HepG2 (cell line): ENCODE measurements around the gene GPATCH2. TPM values are rescaled to one million over a fixed set of nuclear protein-coding genes. Genes with fewer than 3 reads are reported as not detected.
A peak's percentile ranks its signal among the peaks of the same experiment; 100 is the strongest.

ENCODE experiments used
- CBX1 ChIP-seq: IDR thresholded peaks from one replicate; pipeline ENCODE4 v1.6.1; 2016; ENCODE audit warnings: antibody characterized with exemption, low read depth
- CC2D1A ChIP-seq: sonication (generic); formaldehyde crosslinking; IDR thresholded peaks from 2 replicates; pipeline ENCODE4 v1.8.1; 2023; ENCODE audit warnings: mild to moderate bottlenecking, missing genetic modification reagents
- CENPX ChIP-seq: sonication (generic); formaldehyde crosslinking; IDR thresholded peaks from 2 replicates; pipeline ENCODE4 v1.9.0; 2021; ENCODE audit warnings: mild to moderate bottlenecking, missing genetic modification reagents, moderate library complexity
- MAF1 ChIP-seq: sonication (generic); formaldehyde crosslinking; IDR thresholded peaks from 2 replicates; pipeline ENCODE4 v1.5.0; 2020; ENCODE audit warnings: missing genetic modification reagents, borderline replicate concordance
- SALL2 ChIP-seq: sonication (generic); formaldehyde crosslinking; IDR thresholded peaks from 2 replicates; pipeline ENCODE4 v1.8.1; 2023; ENCODE audit warnings: mild to moderate bottlenecking, missing genetic modification reagents, inconsistent platforms
- TOPORS ChIP-seq: sonication (generic); formaldehyde crosslinking; IDR thresholded peaks from 2 replicates; pipeline ENCODE4 v1.8.0; 2023; ENCODE audit warnings: mild to moderate bottlenecking, missing genetic modification reagents
- ZBTB20 ChIP-seq: sonication (generic); formaldehyde crosslinking; IDR thresholded peaks from 2 replicates; pipeline ENCODE4 v1.8.1; 2023; ENCODE audit warnings: missing genetic modification reagents, low read depth, mild to moderate bottlenecking, borderline replicate concordance
- ZFP82 ChIP-seq: sonication (generic); formaldehyde crosslinking; IDR thresholded peaks from 2 replicates; pipeline ENCODE4 v1.5.1; 2020; ENCODE audit warnings: mild to moderate bottlenecking, missing genetic modification reagents, borderline replicate concordance
- ZFP90 ChIP-seq: sonication (generic); formaldehyde crosslinking; IDR thresholded peaks from 2 replicates; pipeline ENCODE4 v1.8.0; 2022; ENCODE audit warnings: missing genetic modification reagents, mild to moderate bottlenecking, inconsistent platforms, borderline replicate concordance
- ZFX ChIP-seq: sonication (generic); formaldehyde crosslinking; IDR thresholded peaks from 2 replicates; pipeline ENCODE4 v1.4.0; 2020; ENCODE audit warnings: mild to moderate bottlenecking, low read depth, missing genetic modification reagents, moderate library complexity
- ZZZ3 ChIP-seq: sonication (generic); formaldehyde crosslinking; IDR thresholded peaks from 2 replicates; pipeline ENCODE4 v1.4.0; 2020; ENCODE audit warnings: missing genetic modification reagents, mild to moderate bottlenecking, borderline replicate concordance
- polyA plus RNA-seq, 8 experiments: library from polyadenylated mRNA; depleted of rRNA in 3 of 8; stranded (reverse) in 7 of 8; unstranded in 1 of 8; fragments of >200 nt; fragmentation: Illumina TruSeq in 4 of 8; extraction: Trizol in 4 of 8; gene quantifications; 2 replicates each; pipeline versions ENCODE4 v1.2.1 to v1.2.3, GENCODE V29; 2011 to 2016; ENCODE audit warnings: low read depth in 4 of 8, missing spikeins in 1 of 8, mixed read lengths in 1 of 8; ENCODE audit not compliant: insufficient read depth in 1 of 8
- total RNA-seq, 5 experiments: library from RNA; depleted of rRNA; stranded (reverse); fragments of >200 nt; fragmentation: Illumina TruSeq; extraction: Trizol; gene quantifications; 2 replicates each; pipeline ENCODE4 v1.2.3, GENCODE V29; 2016; ENCODE audit warnings: low read depth in 1 of 5
- TF ChIP-seq, protein P1 (sequence below): sonication (generic); formaldehyde crosslinking; IDR thresholded peaks from 2 replicates; pipeline ENCODE4 v1.4.0; 2020; ENCODE audit warnings: mild to moderate bottlenecking, missing genetic modification reagents
- TF ChIP-seq, protein P2 (sequence below): sonication (generic); formaldehyde crosslinking; IDR thresholded peaks from 2 replicates; pipeline ENCODE4 v1.4.0; 2020; ENCODE audit warnings: missing genetic modification reagents

GPATCH2 gene
- total and polyA plus RNA-seq, 2 of the 13 experiments (the other 11 are each of a cell fraction or from before 2014, with no cell fraction given) = 3.5 to 15.7 TPM

DNA sequence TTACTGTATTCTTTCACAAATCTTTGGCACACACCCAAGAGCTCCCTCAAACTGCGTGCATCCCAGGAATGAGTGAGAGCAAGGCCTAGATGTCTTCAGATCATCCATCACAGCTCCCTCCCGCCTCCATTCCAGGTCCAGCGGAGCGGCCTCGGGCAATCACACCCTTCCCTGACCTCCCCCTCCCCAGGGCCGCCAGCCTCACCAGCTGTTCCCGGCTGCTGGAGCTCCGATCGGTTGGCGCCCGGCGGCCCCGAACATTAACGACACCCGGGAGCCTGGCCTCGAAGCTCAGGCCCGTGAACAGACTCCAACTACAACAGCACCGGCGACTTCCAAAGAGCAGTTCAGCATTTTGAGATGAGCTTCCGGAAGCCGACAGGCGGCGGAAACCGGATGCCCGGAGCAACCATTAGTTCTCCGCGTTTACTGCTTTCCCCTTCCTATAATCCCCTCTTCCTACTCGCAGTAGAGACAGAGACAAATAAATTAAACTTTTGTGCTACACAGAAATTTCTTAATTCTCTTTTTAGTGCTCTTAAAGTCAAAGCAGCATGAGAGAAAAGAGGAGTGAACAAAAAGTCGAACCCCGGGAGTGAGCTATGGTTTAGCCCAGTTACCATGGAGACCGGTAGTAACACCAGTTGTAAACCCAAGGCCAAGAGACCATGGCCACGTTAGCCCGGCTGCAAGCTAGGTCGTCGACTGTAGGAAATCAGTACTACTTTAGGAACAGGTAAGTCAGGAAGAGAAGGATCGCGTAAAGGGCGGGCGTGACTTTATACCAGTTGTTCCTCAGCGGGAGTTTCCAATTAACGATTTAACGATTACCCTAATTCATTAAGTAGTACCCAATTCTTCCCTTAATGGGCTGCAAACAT is at the start of gene GPATCH2, which contains the start of gene SPATA17 (continued):
- TF ChIP-seq, protein P1, sequence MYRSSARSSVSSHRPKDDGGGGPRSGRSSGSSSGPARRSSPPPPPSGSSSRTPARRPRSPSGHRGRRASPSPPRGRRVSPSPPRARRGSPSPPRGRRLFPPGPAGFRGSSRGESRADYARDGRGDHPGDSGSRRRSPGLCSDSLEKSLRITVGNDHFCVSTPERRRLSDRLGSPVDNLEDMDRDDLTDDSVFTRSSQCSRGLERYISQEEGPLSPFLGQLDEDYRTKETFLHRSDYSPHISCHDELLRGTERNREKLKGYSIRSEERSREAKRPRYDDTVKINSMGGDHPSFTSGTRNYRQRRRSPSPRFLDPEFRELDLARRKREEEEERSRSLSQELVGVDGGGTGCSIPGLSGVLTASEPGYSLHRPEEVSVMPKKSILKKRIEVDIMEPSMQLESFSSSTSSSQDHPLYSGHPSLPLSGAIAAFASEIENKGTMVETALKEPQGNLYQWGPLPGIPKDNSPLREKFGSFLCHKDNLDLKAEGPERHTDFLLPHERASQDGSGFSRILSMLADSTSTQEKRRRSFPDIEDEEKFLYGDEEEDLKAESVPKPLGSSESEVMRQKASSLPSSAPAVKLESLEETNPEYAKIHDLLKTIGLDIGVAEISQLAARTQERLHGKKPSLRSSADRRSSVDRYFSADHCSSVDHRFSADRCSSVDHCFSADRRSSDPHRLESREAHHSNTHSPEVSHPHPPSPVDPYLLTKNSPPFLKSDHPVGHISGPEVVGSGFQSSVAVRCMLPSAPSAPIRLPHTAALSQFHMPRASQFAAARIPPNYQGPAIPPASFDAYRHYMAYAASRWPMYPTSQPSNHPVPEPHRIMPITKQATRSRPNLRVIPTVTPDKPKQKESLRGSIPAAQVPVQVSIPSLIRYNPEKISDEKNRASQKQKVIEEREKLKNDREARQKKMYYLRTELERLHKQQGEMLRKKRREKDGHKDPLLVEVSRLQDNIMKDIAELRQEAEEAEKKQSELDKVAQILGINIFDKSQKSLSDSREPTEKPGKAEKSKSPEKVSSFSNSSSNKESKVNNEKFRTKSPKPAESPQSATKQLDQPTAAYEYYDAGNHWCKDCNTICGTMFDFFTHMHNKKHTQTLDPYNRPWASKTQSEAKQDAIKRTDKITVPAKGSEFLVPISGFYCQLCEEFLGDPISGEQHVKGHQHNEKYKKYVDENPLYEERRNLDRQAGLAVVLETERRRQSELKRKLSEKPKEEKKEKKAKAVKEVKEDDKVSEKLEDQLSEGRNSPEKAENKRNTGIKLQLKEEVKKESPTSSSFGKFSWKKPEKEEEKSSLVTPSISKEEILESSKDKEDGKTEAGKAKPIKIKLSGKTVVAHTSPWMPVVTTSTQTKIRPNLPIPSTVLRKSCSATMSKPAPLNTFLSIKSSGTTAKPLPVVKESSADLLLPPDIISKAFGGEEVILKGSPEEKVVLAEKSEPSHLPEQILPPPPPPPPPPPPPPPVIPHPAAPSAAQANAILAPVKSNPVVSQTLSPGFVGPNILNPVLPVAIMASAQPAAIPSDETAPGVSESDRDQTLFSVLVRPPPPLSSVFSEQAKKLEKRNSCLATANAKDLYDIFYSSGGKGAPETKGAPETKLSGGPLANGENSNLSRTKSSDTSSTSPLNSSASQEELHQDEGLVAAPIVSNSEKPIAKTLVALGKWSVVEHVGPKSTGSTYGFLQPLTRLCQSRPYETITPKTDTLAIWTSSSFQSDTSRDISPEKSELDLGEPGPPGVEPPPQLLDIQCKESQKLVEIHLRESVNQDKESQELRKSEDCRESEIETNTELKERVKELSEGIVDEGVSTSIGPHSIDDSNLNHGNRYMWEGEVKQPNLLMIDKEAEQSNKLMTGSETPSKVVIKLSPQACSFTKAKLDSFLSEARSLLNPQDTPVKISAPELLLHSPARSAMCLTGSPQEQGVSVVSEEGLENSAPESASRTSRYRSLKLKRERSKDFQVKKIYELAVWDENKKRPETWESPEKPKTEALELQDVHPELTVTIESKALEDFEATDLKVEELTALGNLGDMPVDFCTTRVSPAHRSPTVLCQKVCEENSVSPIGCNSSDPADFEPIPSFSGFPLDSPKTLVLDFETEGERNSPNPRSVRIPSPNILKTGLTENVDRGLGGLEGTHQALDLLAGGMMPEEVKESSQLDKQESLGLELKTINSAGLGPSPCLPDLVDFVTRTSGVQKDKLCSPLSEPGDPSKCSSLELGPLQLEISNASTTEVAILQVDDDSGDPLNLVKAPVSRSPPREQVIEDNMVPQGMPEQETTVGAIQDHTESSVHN (CRISPR knock-in tag) = no peak
- TF ChIP-seq ZFP82 (CRISPR knock-in tag) (no peak), TOPORS (CRISPR knock-in tag) (no peak), CBX1 (no peak), CENPX (CRISPR knock-in tag) (no peak), ZFP90 (CRISPR knock-in tag) (peak; percentile 84), MAF1 (CRISPR knock-in tag) (no peak), ZZZ3 (CRISPR knock-in tag) (peak; percentile 81; the same call in 1 of the 2 replicates), ZFX (CRISPR knock-in tag) (peak; percentile 97), CC2D1A (CRISPR knock-in tag) (no peak), ZBTB20 (peak; percentile 53; the same call in 1 of the 2 replicates), SALL2 (CRISPR knock-in tag) (peak; percentile 55; the same call in 1 of the 2 replicates)
- TF ChIP-seq, protein P2, sequence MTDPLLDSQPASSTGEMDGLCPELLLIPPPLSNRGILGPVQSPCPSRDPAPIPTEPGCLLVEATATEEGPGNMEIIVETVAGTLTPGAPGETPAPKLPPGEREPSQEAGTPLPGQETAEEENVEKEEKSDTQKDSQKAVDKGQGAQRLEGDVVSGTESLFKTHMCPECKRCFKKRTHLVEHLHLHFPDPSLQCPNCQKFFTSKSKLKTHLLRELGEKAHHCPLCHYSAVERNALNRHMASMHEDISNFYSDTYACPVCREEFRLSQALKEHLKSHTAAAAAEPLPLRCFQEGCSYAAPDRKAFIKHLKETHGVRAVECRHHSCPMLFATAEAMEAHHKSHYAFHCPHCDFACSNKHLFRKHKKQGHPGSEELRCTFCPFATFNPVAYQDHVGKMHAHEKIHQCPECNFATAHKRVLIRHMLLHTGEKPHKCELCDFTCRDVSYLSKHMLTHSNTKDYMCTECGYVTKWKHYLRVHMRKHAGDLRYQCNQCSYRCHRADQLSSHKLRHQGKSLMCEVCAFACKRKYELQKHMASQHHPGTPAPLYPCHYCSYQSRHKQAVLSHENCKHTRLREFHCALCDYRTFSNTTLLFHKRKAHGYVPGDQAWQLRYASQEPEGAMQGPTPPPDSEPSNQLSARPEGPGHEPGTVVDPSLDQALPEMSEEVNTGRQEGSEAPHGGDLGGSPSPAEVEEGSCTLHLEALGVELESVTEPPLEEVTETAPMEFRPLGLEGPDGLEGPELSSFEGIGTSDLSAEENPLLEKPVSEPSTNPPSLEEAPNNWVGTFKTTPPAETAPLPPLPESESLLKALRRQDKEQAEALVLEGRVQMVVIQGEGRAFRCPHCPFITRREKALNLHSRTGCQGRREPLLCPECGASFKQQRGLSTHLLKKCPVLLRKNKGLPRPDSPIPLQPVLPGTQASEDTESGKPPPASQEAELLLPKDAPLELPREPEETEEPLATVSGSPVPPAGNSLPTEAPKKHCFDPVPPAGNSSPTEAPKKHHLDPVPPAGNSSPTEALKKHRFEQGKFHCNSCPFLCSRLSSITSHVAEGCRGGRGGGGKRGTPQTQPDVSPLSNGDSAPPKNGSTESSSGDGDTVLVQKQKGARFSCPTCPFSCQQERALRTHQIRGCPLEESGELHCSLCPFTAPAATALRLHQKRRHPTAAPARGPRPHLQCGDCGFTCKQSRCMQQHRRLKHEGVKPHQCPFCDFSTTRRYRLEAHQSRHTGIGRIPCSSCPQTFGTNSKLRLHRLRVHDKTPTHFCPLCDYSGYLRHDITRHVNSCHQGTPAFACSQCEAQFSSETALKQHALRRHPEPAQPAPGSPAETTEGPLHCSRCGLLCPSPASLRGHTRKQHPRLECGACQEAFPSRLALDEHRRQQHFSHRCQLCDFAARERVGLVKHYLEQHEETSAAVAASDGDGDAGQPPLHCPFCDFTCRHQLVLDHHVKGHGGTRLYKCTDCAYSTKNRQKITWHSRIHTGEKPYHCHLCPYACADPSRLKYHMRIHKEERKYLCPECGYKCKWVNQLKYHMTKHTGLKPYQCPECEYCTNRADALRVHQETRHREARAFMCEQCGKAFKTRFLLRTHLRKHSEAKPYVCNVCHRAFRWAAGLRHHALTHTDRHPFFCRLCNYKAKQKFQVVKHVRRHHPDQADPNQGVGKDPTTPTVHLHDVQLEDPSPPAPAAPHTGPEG (CRISPR knock-in tag) = peak; percentile 81
